Measurements from ENCODE around the gene PLEKHA6. TPM values are rescaled to one million over a fixed set of nuclear protein-coding genes. Genes with fewer than 3 reads are reported as not detected.
A peak's percentile ranks its signal among the peaks of the same experiment; 100 is the strongest.

PLEKHA6 gene
- total and polyA plus RNA-seq, 3 donors from 2014 or later = 5.9 to 14.7 (median 10.0) TPM

DNA sequence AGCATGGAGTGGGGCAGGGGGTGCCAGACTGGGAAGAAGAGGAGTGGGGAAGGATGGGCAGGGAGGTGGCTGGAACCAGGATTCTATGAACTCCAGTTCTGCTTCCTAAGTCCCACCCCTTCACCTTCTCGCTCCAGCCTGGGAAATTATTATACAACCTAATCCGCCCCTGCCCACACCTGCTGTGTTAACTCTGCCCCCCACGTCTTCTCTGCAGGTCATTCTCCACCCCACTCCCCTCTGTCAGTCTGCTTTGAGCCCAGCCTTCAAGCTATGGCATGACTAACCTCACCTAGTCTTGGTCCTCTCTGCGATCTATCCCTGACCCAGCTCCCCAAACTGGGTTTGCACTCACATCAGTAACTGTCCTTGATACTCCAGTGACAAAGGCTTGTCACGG, 99.9 kb downstream of the PLEKHA6 start:
- Histone ChIP-seq H3K4me3 (no peak overlapping the region), H3K36me3 (ENCODE audit: low read depth, missing control alignments) (no peaks in the 10 kb centered on the region), H3K27me3 (no peaks in the 10 kb centered on the region), H3K27ac (no peak overlapping the region), H3K4me1 (peaks cover 16% of the 10 kb centered on the region), H3K9me3 (no peaks in the 10 kb centered on the region)
- 92 to 94% methylated on average over 5 of the region's 5 CpGs for WGBS, 2 donors
- TF ChIP-seq, protein P1, sequence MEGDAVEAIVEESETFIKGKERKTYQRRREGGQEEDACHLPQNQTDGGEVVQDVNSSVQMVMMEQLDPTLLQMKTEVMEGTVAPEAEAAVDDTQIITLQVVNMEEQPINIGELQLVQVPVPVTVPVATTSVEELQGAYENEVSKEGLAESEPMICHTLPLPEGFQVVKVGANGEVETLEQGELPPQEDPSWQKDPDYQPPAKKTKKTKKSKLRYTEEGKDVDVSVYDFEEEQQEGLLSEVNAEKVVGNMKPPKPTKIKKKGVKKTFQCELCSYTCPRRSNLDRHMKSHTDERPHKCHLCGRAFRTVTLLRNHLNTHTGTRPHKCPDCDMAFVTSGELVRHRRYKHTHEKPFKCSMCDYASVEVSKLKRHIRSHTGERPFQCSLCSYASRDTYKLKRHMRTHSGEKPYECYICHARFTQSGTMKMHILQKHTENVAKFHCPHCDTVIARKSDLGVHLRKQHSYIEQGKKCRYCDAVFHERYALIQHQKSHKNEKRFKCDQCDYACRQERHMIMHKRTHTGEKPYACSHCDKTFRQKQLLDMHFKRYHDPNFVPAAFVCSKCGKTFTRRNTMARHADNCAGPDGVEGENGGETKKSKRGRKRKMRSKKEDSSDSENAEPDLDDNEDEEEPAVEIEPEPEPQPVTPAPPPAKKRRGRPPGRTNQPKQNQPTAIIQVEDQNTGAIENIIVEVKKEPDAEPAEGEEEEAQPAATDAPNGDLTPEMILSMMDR (IDR thresholded peaks at IDR 0.05) = no peak
- no peak for TF ChIP-seq POLR2A (IDR thresholded peaks at IDR 0.05)
- intact Hi-C loops (cut with DNase I; ENCODE audit: low total_unique reads) = no loop called here
- no peak for DNase-seq

DNA sequence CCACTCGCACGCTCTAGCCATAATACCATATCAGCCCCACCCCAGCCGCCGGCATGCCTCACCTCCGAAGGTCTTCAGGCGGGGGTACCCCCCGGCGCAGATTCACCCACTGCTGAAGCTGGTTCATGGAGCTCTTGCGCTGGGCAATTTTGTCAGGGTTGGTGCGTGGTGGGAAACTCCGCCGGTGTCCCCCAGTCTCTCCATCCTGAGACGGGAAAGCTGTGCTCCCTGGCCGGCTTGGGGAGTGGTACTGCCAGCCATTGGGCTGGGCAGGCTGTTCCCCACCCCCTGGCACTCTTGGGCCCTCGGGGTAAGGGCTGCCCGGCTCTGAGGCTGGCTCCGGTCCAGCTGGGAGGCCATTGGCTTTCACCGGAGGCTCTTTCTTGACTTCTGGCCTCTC, 100.5 kb downstream of the PLEKHA6 start:
- Histone ChIP-seq H3K4me3 (no peak overlapping the region), H3K9me3 (no peaks in the 10 kb centered on the region), H3K27ac (no peak overlapping the region), H3K4me1 (peaks cover 12% of the 10 kb centered on the region), H3K27me3 (no peaks in the 10 kb centered on the region), H3K36me3 (ENCODE audit: low read depth, missing control alignments) (no peaks in the 10 kb centered on the region)
- no peak for DNase-seq
- 93 to 96% methylated on average over 4 to 18 of the region's 18 CpGs for WGBS, 2 donors
- intact Hi-C loops (cut with DNase I; ENCODE audit: low total_unique reads) = no loop called here
- TF ChIP-seq, protein P1 (IDR thresholded peaks at IDR 0.05) = no peak
- no peak for TF ChIP-seq POLR2A (IDR thresholded peaks at IDR 0.05)

DNA sequence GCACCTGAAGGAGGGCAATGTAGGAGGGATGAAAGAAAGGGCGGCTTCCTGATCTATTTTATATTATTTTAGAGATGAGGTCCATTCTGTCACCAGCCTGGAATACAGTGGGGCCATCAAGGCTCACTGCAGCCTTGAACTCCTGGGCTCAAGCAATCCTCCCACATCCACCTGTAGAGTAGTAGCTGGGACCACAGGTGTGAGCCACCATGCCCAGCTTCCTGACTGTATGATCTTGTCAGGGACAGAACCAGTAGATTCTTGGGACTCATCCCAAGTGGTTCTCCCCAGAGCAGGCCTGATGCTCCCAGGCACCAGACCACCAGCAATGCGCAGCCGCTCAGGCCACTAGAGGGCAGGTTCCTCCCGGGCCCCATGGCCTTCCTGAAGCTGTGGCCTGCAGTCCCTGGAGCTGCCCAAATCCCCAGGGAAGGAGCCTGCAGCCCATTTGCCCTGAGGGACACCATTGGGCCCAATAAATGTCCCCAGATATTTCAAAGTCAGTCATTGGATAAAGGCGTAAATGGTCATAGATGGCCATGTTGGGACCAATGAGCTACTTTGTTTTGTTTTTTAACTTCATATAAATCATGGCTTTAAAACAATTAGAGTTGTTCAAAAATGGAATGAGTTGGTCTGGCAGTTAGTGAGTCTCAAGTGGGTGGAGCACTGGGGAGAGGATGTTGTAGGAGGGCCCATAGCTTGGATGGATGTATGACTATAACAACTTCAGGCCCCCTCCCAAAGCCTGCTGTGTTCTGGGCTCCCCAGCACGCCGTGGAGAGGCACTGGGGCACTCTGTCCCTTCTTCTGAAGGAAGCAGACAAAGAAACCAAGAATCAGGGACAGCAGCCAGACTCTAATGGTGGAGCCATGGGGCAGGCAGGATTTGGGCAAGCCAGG, 101.3 kb downstream of the PLEKHA6 start:
- Histone ChIP-seq H3K27me3 (no peaks in the 10 kb centered on the region), H3K4me3 (no peak overlapping the region), H3K27ac (no peak overlapping the region), H3K36me3 (ENCODE audit: low read depth, missing control alignments) (no peaks in the 10 kb centered on the region), H3K4me1 (peaks cover 10% of the 10 kb centered on the region), H3K9me3 (no peaks in the 10 kb centered on the region)
- 88 to 90% methylated on average over 4 to 7 of the region's 7 CpGs for WGBS, 2 donors
- peak; percentile 74 for DNase-seq
- TF ChIP-seq, protein P1 (IDR thresholded peaks at IDR 0.05) = peak; percentile 36 to 53 (median 49)
- no peak for TF ChIP-seq POLR2A (IDR thresholded peaks at IDR 0.05)
- intact Hi-C loops (cut with DNase I; ENCODE audit: low total_unique reads) = no loop called here

DNA sequence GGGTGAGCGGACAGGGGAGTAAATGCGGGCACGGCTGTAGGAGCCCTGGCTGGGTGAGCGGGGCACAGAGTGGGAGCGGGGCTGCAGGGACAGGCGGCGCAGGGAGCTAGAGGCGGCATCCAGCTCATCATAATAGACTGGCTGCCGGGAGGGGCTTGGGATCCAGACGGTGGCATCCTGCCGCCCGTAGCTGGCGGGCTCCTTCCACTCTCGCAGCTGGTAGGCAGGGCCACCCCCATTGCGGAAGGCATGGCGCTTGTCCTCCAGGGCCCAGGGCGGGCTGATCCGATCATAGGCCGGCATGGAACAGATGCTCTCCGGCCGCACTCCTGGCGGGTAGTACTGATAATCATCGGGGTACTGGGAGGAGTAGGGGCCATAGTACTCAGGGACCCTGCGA, 102.3 kb downstream of the PLEKHA6 start:
- no peak for TF ChIP-seq POLR2A (IDR thresholded peaks at IDR 0.05)
- TF ChIP-seq, protein P1 (IDR thresholded peaks at IDR 0.05) = no peak
- Histone ChIP-seq H3K36me3 (ENCODE audit: low read depth, missing control alignments) (no peaks in the 10 kb centered on the region), H3K27me3 (no peaks in the 10 kb centered on the region), H3K27ac (no peak overlapping the region), H3K4me1 (peaks cover 8% of the 10 kb centered on the region), H3K4me3 (no peak overlapping the region), H3K9me3 (no peaks in the 10 kb centered on the region)
- 91 to 100% methylated on average over 1 to 24 of the region's 24 CpGs for WGBS, 2 donors
- intact Hi-C loops (cut with DNase I; ENCODE audit: low total_unique reads) = no loop called here
- no peak for DNase-seq

Data from testis (tissue), 3 donors.